CD4-positive, alpha-beta T cell (primary cell): ENCODE results near the gene RNF26. TPM values are rescaled to one million over a fixed set of nuclear protein-coding genes. Genes with fewer than 3 reads are reported as not detected.
A peak's percentile ranks its signal among the peaks of the same experiment; 100 is the strongest.

Source experiments
- ATAC-seq: fragments of 200-7000 bp; cut with Tn5 transposase; one replicate; pipeline ENCODE4 v1.10.0; 2022; ENCODE audit warnings: mild to moderate bottlenecking; ENCODE audit not compliant: poor library complexity
- CTCF ChIA-PET: fragments of 350-600 bp; sonication (Branson Sonifier 250); formaldehyde crosslinking; loops from one replicate; lab custom pipeline; 2021; ENCODE audit warnings: antibody characterized with exemption, inconsistent platforms; lab: Charles Lee
- POLR2A ChIA-PET: fragments of 350-600 bp; sonication (Branson Sonifier 250); formaldehyde crosslinking; loops from one replicate; lab custom pipeline; 2021; ENCODE audit warnings: antibody characterized with exemption, inconsistent platforms; lab: Charles Lee
- DNase-seq, 14 experiments: peaks; one replicate each; pipeline ENCODE4 v3.0.0-alpha.2; 2013 to 2020; ENCODE audit warnings: mixed read lengths in 2 of 14
- H3K27ac ChIP-seq, 2 donors: one replicate each; pipeline versions ENCODE4 v1.5.1 to v1.7.0; 2013; ENCODE audit warnings: low read length in 2 of 2, low read depth in 1 of 2, mild to moderate bottlenecking in 1 of 2
- H3K27me3 ChIP-seq, 2 experiments: 1 replicate in 1 of 2; 2 replicates in 1 of 2; pipeline versions ENCODE4 v1.6.1 to v1.7.0; 2013; ENCODE audit warnings: low read length in 2 of 2, control low read depth in 1 of 2, mild to moderate bottlenecking in 1 of 2, moderate library complexity in 1 of 2; ENCODE audit not compliant: insufficient read depth in 2 of 2, control insufficient read depth in 1 of 2
- H3K36me3 ChIP-seq: one replicate; pipeline ENCODE4 v1.6.1; 2013; ENCODE audit warnings: low read length, control low read depth; ENCODE audit not compliant: insufficient read depth
- H3K4me1 ChIP-seq: one replicate; pipeline ENCODE4 v1.6.1; 2013; ENCODE audit warnings: low read length, control low read depth; ENCODE audit not compliant: insufficient read depth
- H3K4me3 ChIP-seq: one replicate; pipeline ENCODE4 v1.5.1; 2013; ENCODE audit warnings: mild to moderate bottlenecking, low read length, moderate library complexity
- H3K9me3 ChIP-seq, 2 experiments: 1 replicate in 1 of 2; 2 replicates in 1 of 2; pipeline versions ENCODE4 v1.6.1 to v1.7.0; 2013; ENCODE audit warnings: low read length in 2 of 2, mild to moderate bottlenecking in 2 of 2, control low read depth in 1 of 2, moderate library complexity in 1 of 2; ENCODE audit not compliant: control insufficient read depth in 1 of 2, insufficient read depth in 1 of 2
- H3K27ac Mint-ChIP-seq: one replicate; pipeline ENCODE4 v1.8.0; 2020; ENCODE audit warnings: mixed read lengths
- H3K27me3 Mint-ChIP-seq: one replicate; pipeline ENCODE4 v1.8.0; 2021; ENCODE audit warnings: mixed read lengths
- H3K36me3 Mint-ChIP-seq: one replicate; pipeline ENCODE4 v1.8.0; 2021; ENCODE audit warnings: low read depth, mixed read lengths
- H3K4me1 Mint-ChIP-seq: one replicate; pipeline ENCODE4 v1.8.0; 2021; ENCODE audit warnings: low read depth, mixed read lengths
- H3K4me3 Mint-ChIP-seq: one replicate; pipeline ENCODE4 v1.8.0; 2020; ENCODE audit warnings: mild to moderate bottlenecking, mixed read lengths
- H3K9me3 Mint-ChIP-seq: one replicate; pipeline ENCODE4 v1.8.0; 2020; ENCODE audit warnings: mixed read lengths
- CTCF ChIP-seq: fragments of 200-600 bp; IDR thresholded peaks from one replicate; pipeline ENCODE4 v1.8.0; 2022; ENCODE audit warnings: antibody characterized with exemption, mild to moderate bottlenecking
- intact Hi-C, 2 experiments: fragments of 100-400 bp; cut with DNase I in 1 of 2; cut with micrococcal nuclease in 1 of 2; formaldehyde crosslinking; loops; one replicate each; pipeline versions ENCODE4 v1.15.1 to v1.9.0; 2023 to 2025; cut with DNase I, micrococcal nuclease
- total RNA-seq, 174 experiments: library from RNA in 2 of 174; stranded (reverse) in 2 of 174; gene quantifications; one replicate each; pipeline ENCODE4 v1.2.3 and lab custom pipeline; 2021 to 2026

RNF26 gene
- total RNA-seq, 2 experiments from 2014 or later: 18.3 to 20.5 TPM

- H3K4me1 Mint-ChIP-seq: no peaks in the 10 kb centered on the region
- DNase-seq: peak in 2 of 14 experiments; percentile 54 to 55
- no peak overlapping the region for H3K4me3 Mint-ChIP-seq
Observed at GRCh38 chr11:119370486-119371046, 36.2 kb downstream of the RNF26 start.

GRCh38 chr11:119371067-119371601 is 36.8 kb downstream of the RNF26 start:
- CTCF ChIA-PET: interaction anchor here (1.5 to 2.2 kb wide), 2 partner anchors 15 to 33 kb away, joined by 4 to 11 read pairs; no protein-coding TSS in a partner anchor
- Mint-ChIP-seq H3K27me3 (peaks cover 56% of the 10 kb centered on the region), H3K9me3 (no peaks in the 10 kb centered on the region), H3K4me1 (no peaks in the 10 kb centered on the region), H3K4me3 (no peak overlapping the region), H3K27ac (no peak overlapping the region), H3K36me3 (no peaks in the 10 kb centered on the region)
- Histone ChIP-seq H3K27me3 (peaks cover 22 to 28% of the 10 kb centered on the region in 2 experiments), H3K4me1 (peaks cover 13% of the 10 kb centered on the region), H3K9me3 (no peaks in the 10 kb centered on the region), H3K27ac (no peak overlapping the region), H3K4me3 (no peak overlapping the region), H3K36me3 (no peaks in the 10 kb centered on the region)
- POLR2A ChIA-PET: no interaction called here
- ATAC-seq: no peak
- intact Hi-C loops: no loop called here
- DNase-seq: no peak
- TF ChIP-seq CTCF: no peak

More at GRCh38 chr11:119370486-119371046, 36.2 kb downstream of the RNF26 start:
- intact Hi-C loops: no loop called here
- TF ChIP-seq CTCF: no peak
- CTCF ChIA-PET: interaction anchor here (1.5 to 2.2 kb wide), 2 partner anchors 14 to 32 kb away, joined by 4 to 11 read pairs; no protein-coding TSS in a partner anchor
- Mint-ChIP-seq H3K27ac (no peak overlapping the region), H3K36me3 (no peaks in the 10 kb centered on the region), H3K27me3 (peaks cover 60% of the 10 kb centered on the region), H3K9me3 (no peaks in the 10 kb centered on the region)
- peak; percentile 68 for ATAC-seq
- Histone ChIP-seq H3K4me1 (peaks cover 13% of the 10 kb centered on the region), H3K27me3 (peaks cover 24 to 33% of the 10 kb centered on the region in 2 experiments), H3K4me3 (no peak overlapping the region), H3K27ac (no peak overlapping the region), H3K9me3 (no peaks in the 10 kb centered on the region), H3K36me3 (no peaks in the 10 kb centered on the region)
- POLR2A ChIA-PET: no interaction called here

GRCh38 chr11:119371778-119372182 is 37.5 kb downstream of the RNF26 start:
- Mint-ChIP-seq H3K4me3 (no peak overlapping the region), H3K27me3 (peaks cover 49% of the 10 kb centered on the region), H3K27ac (no peak overlapping the region), H3K36me3 (no peaks in the 10 kb centered on the region), H3K9me3 (no peaks in the 10 kb centered on the region), H3K4me1 (no peaks in the 10 kb centered on the region)
- Histone ChIP-seq H3K4me1 (peaks cover 13% of the 10 kb centered on the region), H3K9me3 (no peaks in the 10 kb centered on the region), H3K27me3 (peaks cover 17 to 22% of the 10 kb centered on the region in 2 experiments), H3K27ac (no peak overlapping the region), H3K4me3 (no peak overlapping the region), H3K36me3 (no peaks in the 10 kb centered on the region)
- no peak for DNase-seq
- intact Hi-C loops: no loop called here
- ChIA-PET POLR2A (no interaction called here), CTCF (interaction anchor here (1.5 to 2.2 kb wide), 2 partner anchors 16 to 33 kb away, joined by 4 to 11 read pairs; no protein-coding TSS in a partner anchor)
- no peak for TF ChIP-seq CTCF
- no peak for ATAC-seq
